Osteoblast (primary cell): ENCODE data around the gene OBP2B. TPM values are rescaled to one million over a fixed set of nuclear protein-coding genes. Genes with fewer than 3 reads are reported as not detected.
A peak's percentile ranks its signal among the peaks of the same experiment; 100 is the strongest.

ENCODE experiments used
- DNase-seq: peaks from one replicate; pipeline ENCODE4 v3.0.0; 2011; ENCODE audit warnings: low spot score, mixed read lengths; ENCODE audit not compliant: insufficient read length; ENCODE audit errors: missing footprints
- H2AFZ ChIP-seq: 2 replicates; pipeline ENCODE4 v1.6.0; 2011; ENCODE audit warnings: mild to moderate bottlenecking, low read length
- H3K27ac ChIP-seq: 2 replicates; pipeline ENCODE4 v1.5.1; 2011; ENCODE audit warnings: mild to moderate bottlenecking, low read depth, low read length, moderate library complexity
- H3K27me3 ChIP-seq: 2 replicates; pipeline ENCODE4 v1.6.0; 2012; ENCODE audit warnings: mild to moderate bottlenecking, control low read depth, inconsistent platforms, low read length, moderate library complexity; ENCODE audit not compliant: insufficient read depth
- H3K36me3 ChIP-seq: 2 replicates; pipeline ENCODE4 v1.5.1; 2011; ENCODE audit warnings: mild to moderate bottlenecking, low read length, control low read depth, moderate library complexity; ENCODE audit not compliant: insufficient read depth
- H3K4me1 ChIP-seq: 2 replicates; pipeline ENCODE4 v1.5.1; 2011; ENCODE audit warnings: mild to moderate bottlenecking, low read length, control low read depth, moderate library complexity; ENCODE audit not compliant: insufficient read depth
- H3K4me2 ChIP-seq: 2 replicates; pipeline ENCODE4 v1.6.0; 2011; ENCODE audit warnings: mild to moderate bottlenecking, low read length; ENCODE audit not compliant: insufficient read depth
- H3K4me3 ChIP-seq: fragments of 200-600 bp; sonication (generic); 3 replicates; pipeline ENCODE4 v1.5.1; 2012; ENCODE audit warnings: mild to moderate bottlenecking, low read length, inconsistent platforms; ENCODE audit not compliant: insufficient read depth
- H3K79me2 ChIP-seq: 2 replicates; pipeline ENCODE4 v1.6.0; 2012; ENCODE audit warnings: mild to moderate bottlenecking, low read length, control low read depth, inconsistent platforms; ENCODE audit not compliant: insufficient read depth
- H3K9me3 ChIP-seq: 2 replicates; pipeline ENCODE4 v1.5.1; 2011; ENCODE audit warnings: low read depth, low read length, control low read depth
- H4K20me1 ChIP-seq: 2 replicates; pipeline ENCODE4 v1.6.0; 2012; ENCODE audit warnings: mild to moderate bottlenecking, low read length, control low read depth; ENCODE audit not compliant: insufficient read depth
- total RNA-seq: library from RNA; depleted of rRNA; stranded (reverse); fragments of >200 nt; gene quantifications from 2 replicates; pipeline ENCODE4 v1.2.3, GENCODE V29; 2012
- TF ChIP-seq, protein P1 (sequence below): IDR thresholded peaks from 2 replicates; pipeline ENCODE4 v1.5.1; 2011; ENCODE audit warnings: mild to moderate bottlenecking, low read depth, low read length, moderate library complexity; ENCODE audit errors: extremely low read depth

OBP2B gene
- total RNA-seq, 1 donor, result not detected

GRCh38 chr9:133204335-133204992 is 4.6 kb downstream of the OBP2B start:
- Histone ChIP-seq H3K27ac (no peak overlapping the region), H2AFZ (no peak overlapping the region), H3K4me2 (no peak overlapping the region), H3K27me3 (no peaks in the 10 kb centered on the region), H3K79me2 (no peaks in the 10 kb centered on the region), H4K20me1 (no peaks in the 10 kb centered on the region), H3K4me3 (no peak overlapping the region), H3K4me1 (no peaks in the 10 kb centered on the region), H3K36me3 (no peaks in the 10 kb centered on the region), H3K9me3 (no peaks in the 10 kb centered on the region)
- TF ChIP-seq, protein P1, sequence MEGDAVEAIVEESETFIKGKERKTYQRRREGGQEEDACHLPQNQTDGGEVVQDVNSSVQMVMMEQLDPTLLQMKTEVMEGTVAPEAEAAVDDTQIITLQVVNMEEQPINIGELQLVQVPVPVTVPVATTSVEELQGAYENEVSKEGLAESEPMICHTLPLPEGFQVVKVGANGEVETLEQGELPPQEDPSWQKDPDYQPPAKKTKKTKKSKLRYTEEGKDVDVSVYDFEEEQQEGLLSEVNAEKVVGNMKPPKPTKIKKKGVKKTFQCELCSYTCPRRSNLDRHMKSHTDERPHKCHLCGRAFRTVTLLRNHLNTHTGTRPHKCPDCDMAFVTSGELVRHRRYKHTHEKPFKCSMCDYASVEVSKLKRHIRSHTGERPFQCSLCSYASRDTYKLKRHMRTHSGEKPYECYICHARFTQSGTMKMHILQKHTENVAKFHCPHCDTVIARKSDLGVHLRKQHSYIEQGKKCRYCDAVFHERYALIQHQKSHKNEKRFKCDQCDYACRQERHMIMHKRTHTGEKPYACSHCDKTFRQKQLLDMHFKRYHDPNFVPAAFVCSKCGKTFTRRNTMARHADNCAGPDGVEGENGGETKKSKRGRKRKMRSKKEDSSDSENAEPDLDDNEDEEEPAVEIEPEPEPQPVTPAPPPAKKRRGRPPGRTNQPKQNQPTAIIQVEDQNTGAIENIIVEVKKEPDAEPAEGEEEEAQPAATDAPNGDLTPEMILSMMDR, result no peak
- no peak for DNase-seq

DNA sequence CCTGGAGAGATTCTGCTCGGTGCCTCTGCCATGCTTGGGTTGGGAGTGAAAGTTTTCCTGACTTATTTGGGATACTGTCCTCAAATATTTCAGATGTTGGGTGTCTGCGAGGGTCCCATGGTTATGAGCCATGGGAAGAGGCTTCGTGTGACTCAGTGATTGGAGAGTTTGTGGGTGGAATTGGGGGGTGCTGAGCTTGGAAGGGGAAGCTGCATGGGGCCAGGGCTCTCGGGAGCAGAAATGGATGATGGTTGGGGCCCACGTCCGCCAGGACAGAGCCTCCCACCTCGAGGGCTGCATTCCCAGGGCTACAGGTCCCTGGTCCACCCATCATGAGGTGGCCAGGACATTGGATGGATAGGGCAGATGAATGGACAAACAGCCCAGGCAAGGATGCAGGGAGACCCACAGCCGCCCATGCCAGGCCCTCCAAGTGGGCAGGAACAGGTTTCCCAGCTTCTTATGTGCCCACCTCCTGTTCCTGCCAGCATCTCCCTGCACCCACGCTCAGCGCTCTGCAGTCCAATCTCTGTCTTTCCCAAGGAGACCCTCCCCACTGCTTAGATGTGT is 5.5 kb downstream of the OBP2B start:
- H3K9me3 ChIP-seq, result no peaks in the 10 kb centered on the region

GRCh38 chr9:133202688-133203453 is 6.2 kb downstream of the OBP2B start:
- no peaks in the 10 kb centered on the region for H3K79me2 ChIP-seq
- peak; percentile 80 for DNase-seq
- no peak overlapping the region for H3K27ac ChIP-seq
- TF ChIP-seq, protein P1, result no peak
- H3K9me3 ChIP-seq, result no peaks in the 10 kb centered on the region
- H3K27me3 ChIP-seq, result no peaks in the 10 kb centered on the region
- no peaks in the 10 kb centered on the region for H4K20me1 ChIP-seq
- H3K4me1 ChIP-seq, result no peaks in the 10 kb centered on the region
- no peak overlapping the region for H2AFZ ChIP-seq
- no peaks in the 10 kb centered on the region for H3K36me3 ChIP-seq
- no peak overlapping the region for H3K4me2 ChIP-seq
- H3K4me3 ChIP-seq, result no peak overlapping the region

More for the DNA sequence above, 5.5 kb downstream of the OBP2B start:
- DNase-seq, result peak; percentile 65
- H3K4me1 ChIP-seq, result no peaks in the 10 kb centered on the region
- TF ChIP-seq, protein P1, result no peak
- no peak overlapping the region for H2AFZ ChIP-seq
- H3K79me2 ChIP-seq, result no peaks in the 10 kb centered on the region
- no peak overlapping the region for H3K4me2 ChIP-seq
- H3K4me3 ChIP-seq, result no peak overlapping the region
- no peaks in the 10 kb centered on the region for H3K27me3 ChIP-seq
- no peaks in the 10 kb centered on the region for H3K36me3 ChIP-seq
- H3K27ac ChIP-seq, result no peak overlapping the region
- no peaks in the 10 kb centered on the region for H4K20me1 ChIP-seq

DNA sequence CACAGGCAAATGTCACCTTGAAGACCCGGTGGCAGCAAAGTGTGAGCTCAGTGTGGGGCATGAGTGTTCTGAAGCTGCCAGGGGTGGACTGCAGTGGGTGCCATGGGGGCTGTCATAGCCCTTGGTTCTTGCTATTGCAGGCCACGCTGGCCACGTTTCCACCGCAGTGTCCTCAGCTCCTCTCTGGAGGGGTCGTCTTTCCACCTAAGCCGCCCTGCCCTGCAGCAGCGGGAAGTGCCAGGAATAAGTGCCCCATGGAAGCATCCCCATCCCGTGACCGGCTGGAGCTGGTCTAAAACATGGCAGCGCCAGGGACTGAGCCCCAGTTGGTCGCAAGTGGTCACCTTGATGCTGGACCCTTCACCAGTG is 6.9 kb downstream of the OBP2B start:
- Histone ChIP-seq H3K79me2 (no peaks in the 10 kb centered on the region), H3K4me3 (no peak overlapping the region), H3K4me2 (no peak overlapping the region), H2AFZ (no peak overlapping the region), H4K20me1 (no peaks in the 10 kb centered on the region), H3K9me3 (no peaks in the 10 kb centered on the region), H3K27ac (no peak overlapping the region), H3K4me1 (no peaks in the 10 kb centered on the region), H3K36me3 (no peaks in the 10 kb centered on the region), H3K27me3 (no peaks in the 10 kb centered on the region)
- TF ChIP-seq, protein P1, result no peak
- DNase-seq, result peak; percentile 43
